OCI-LY3 (cell line): Measurements from ENCODE around the gene EIF4G2.

Source experiments
- H2AFZ ChIP-seq: fragments of 200-600, 300-600 bp; shearing (Covaris generic); 2 replicates; pipeline ENCODE4 v1.6.0; 2014; ENCODE audit warnings: antibody characterized with exemption, low read depth, low read length
- H3K27ac ChIP-seq: fragments of 200-600, 300-600 bp; sonication (generic); 2 replicates; pipeline ENCODE4 v1.5.1; 2014; ENCODE audit warnings: mild to moderate bottlenecking, low read length, moderate library complexity, mixed read lengths
- H3K27me3 ChIP-seq: fragments of 200-600, 300-600 bp; sonication (generic); 2 replicates; pipeline ENCODE4 v1.6.1; 2014; ENCODE audit warnings: low read depth, low read length, mixed read lengths
- H3K36me3 ChIP-seq: fragments of 200-600, 300-600 bp; sonication (generic); replicated peaks from 2 replicates; pipeline ENCODE3; 2014; ENCODE audit warnings: low read depth, low read length, mixed read lengths
- H3K4me1 ChIP-seq: fragments of 300-600, 200-600 bp; sonication (generic); 2 replicates; pipeline ENCODE4 v1.6.1; 2014; ENCODE audit warnings: low read length, mixed read lengths
- H3K4me2 ChIP-seq: fragments of 200-600, 300-600 bp; sonication (generic); 2 replicates; pipeline ENCODE4 v1.6.1; 2014; ENCODE audit warnings: low read length, mixed read lengths
- H3K4me3 ChIP-seq: fragments of 300-600, 200-600 bp; sonication (generic); 2 replicates; pipeline ENCODE4 v1.5.1; 2014; ENCODE audit warnings: antibody characterized with exemption, mild to moderate bottlenecking, low read length, moderate library complexity
- H3K79me2 ChIP-seq: fragments of 300-600, 200-600 bp; shearing (Covaris generic); 2 replicates; pipeline ENCODE4 v1.6.1; 2014; ENCODE audit warnings: mild to moderate bottlenecking, low read length, mixed read lengths
- H3K9ac ChIP-seq: fragments of 300-600, 200-600 bp; shearing (Covaris generic); 2 replicates; pipeline ENCODE4 v1.6.0; 2014; ENCODE audit warnings: mild to moderate bottlenecking, low read length, moderate library complexity
- H3K9me3 ChIP-seq: fragments of 200-600, 300-600 bp; shearing (Covaris generic); 2 replicates; pipeline ENCODE4 v1.6.1; 2014; ENCODE audit warnings: low read length, mixed read lengths; ENCODE audit not compliant: insufficient read depth
- H4K20me1 ChIP-seq: fragments of 200-600, 300-600 bp; sonication (generic); 2 replicates; pipeline ENCODE4 v1.6.1; 2016; ENCODE audit warnings: low read length, mixed read lengths; ENCODE audit not compliant: insufficient read depth
- CTCF ChIP-seq: fragments of 200-600, 300-600 bp; sonication (generic); IDR thresholded peaks from 2 replicates; pipeline ENCODE4 v1.5.1; 2014; ENCODE audit warnings: antibody characterized with exemption, low read length, low read depth
- EZH2phosphoT487 ChIP-seq: fragments of 200-600 bp; shearing (Covaris generic); IDR thresholded peaks from 2 replicates; pipeline ENCODE4 v1.6.1; 2018; ENCODE audit warnings: antibody characterized with exemption, mixed run types, low read depth

The EIF4G2 gene

GRCh38 chr11:10751581-10751940 lies 57.2 kb downstream of the EIF4G2 start:
- Histone ChIP-seq H3K36me3 (peaks cover 15% of the 10 kb centered on the region), H3K9ac (peak overlapping the region; percentile 77), H4K20me1 (no peaks in the 10 kb centered on the region), H3K4me3 (peak overlapping the region; percentile 96), H3K79me2 (peaks cover 14% of the 10 kb centered on the region), H2AFZ (peak overlapping the region; percentile 97), H3K9me3 (no peaks in the 10 kb centered on the region), H3K4me1 (peaks cover 7% of the 10 kb centered on the region), H3K4me2 (peak overlapping the region; percentile 95), H3K27me3 (no peaks in the 10 kb centered on the region), H3K27ac (peak overlapping the region; percentile 71)
- TF ChIP-seq CTCF (no peak), EZH2phosphoT487 (no peak)

- Histone ChIP-seq H3K27ac (peak within 1 kb of the TSS; percentile 71), H2AFZ (peak within 1 kb of the TSS; percentile 97), H3K27me3 (no peaks in the 10 kb centered on the region), H3K4me2 (peak within 1 kb of the TSS; percentile 95), H3K4me3 (peak within 1 kb of the TSS; percentile 96), H3K4me1 (peaks cover 7% of the 10 kb centered on the region), H4K20me1 (no peaks in the 10 kb centered on the region), H3K36me3 (peaks cover 14% of the 10 kb centered on the region), H3K9ac (peak within 1 kb of the TSS; percentile 77), H3K79me2 (peaks cover 14% of the 10 kb centered on the region), H3K9me3 (no peaks in the 10 kb centered on the region)
- no peak for TF ChIP-seq EZH2phosphoT487
- TF ChIP-seq CTCF, result peak; percentile 40
Observed at GRCh38 chr11:10750838-10751580, 57.7 kb downstream of the EIF4G2 start, which contains the start of gene CTR9. Gene CTR9, plus strand, starts transcription at chr11:10751246. Its CDS starts 167 bp downstream, at chr11:10751413.

GRCh38 chr11:10749476-10749875 lies 59.2 kb downstream of the EIF4G2 start:
- Histone ChIP-seq H2AFZ (no peak overlapping the region), H4K20me1 (no peaks in the 10 kb centered on the region), H3K27ac (no peak overlapping the region), H3K4me2 (no peak overlapping the region), H3K36me3 (peaks cover 2% of the 10 kb centered on the region), H3K79me2 (peaks cover 14% of the 10 kb centered on the region), H3K27me3 (no peaks in the 10 kb centered on the region), H3K4me1 (peaks cover 7% of the 10 kb centered on the region), H3K4me3 (no peak overlapping the region), H3K9me3 (no peaks in the 10 kb centered on the region), H3K9ac (no peak overlapping the region)
- TF ChIP-seq EZH2phosphoT487 (no peak), CTCF (no peak)

- Histone ChIP-seq H3K27me3 (no peaks in the 10 kb centered on the region), H3K79me2 (peaks cover 14% of the 10 kb centered on the region), H3K9me3 (no peaks in the 10 kb centered on the region), H3K9ac (no peak overlapping the region), H4K20me1 (no peaks in the 10 kb centered on the region), H3K4me3 (no peak overlapping the region), H3K4me2 (no peak overlapping the region), H3K27ac (no peak overlapping the region), H3K4me1 (peaks cover 7% of the 10 kb centered on the region), H2AFZ (no peak overlapping the region), H3K36me3 (no peaks in the 10 kb centered on the region)
- no peak for TF ChIP-seq CTCF
- no peak for TF ChIP-seq EZH2phosphoT487
Observed at GRCh38 chr11:10747733-10748132, 61.0 kb downstream of the EIF4G2 start.
